Aortic smooth muscle cell (primary cell): ENCODE data around the gene SOD3. TPM values are rescaled to one million over a fixed set of nuclear protein-coding genes. Genes with fewer than 3 reads are reported as not detected.

Experiments used
- total RNA-seq: library from RNA; depleted of rRNA; stranded (reverse); fragments of >200 nt; gene quantifications from 2 replicates; pipeline ENCODE4 v1.2.3, GENCODE V29; 2014

SOD3 gene, protein sequence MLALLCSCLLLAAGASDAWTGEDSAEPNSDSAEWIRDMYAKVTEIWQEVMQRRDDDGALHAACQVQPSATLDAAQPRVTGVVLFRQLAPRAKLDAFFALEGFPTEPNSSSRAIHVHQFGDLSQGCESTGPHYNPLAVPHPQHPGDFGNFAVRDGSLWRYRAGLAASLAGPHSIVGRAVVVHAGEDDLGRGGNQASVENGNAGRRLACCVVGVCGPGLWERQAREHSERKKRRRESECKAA
- 129 and 136 TPM in 2 replicates for total RNA-seq

DNA sequence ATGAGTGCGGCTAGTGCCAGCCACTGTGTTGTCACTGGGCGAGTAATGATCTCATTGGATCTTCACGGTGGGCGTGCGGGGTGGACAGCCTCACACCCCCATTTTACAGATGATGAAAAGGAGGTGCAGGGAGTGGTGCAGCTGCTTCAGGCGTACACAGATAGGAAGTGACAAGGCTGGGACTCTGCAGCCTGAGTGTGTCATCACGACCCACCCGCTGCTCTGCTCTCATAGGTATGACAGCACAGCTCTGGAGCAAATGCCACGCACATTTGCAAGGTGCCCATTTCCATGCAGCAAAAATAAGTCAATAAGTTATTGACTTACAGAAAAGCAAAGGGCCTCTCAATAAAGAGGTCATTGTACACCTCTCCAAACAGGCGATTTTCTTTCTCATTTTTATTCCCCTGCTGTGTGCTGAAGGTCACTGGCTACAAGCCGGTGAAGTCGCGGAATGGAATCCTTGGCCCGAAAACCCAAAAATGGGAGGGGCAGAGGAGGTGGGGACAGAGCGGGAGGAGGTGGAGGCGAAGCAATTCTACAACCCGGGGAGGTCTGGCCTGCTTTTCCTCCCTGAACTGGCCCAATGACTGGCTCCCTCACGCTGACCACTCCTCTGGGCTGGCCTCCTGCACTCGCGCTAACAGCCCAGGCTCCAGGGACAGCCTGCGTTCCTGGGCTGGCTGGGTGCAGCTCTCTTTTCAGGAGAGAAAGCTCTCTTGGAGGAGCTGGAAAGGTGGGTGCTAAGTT lies at the start of gene SOD3:
Gene SOD3 (plus strand): TSS at position 658 of the 750 bp plus-strand sequence. CDS start 3,949 bp downstream, outside the sequence.

Other genes starting within 250 kb of the SOD3 start
- 144 and 166 TPM in 2 replicates for gene DHX15, start 211.0 kb upstream of the SOD3 start, total RNA-seq
- 18.0 and 18.2 TPM in 2 replicates for gene CCDC149, start 117.5 kb downstream of the SOD3 start, total RNA-seq
- 1.1 and 1.6 TPM in 2 replicates for gene LGI2, start 235.4 kb downstream of the SOD3 start, total RNA-seq